ENCODE data around the gene EPHA8. TPM values are rescaled to one million over a fixed set of nuclear protein-coding genes. Genes with fewer than 3 reads are reported as not detected.
A peak's percentile ranks its signal among the peaks of the same experiment; 100 is the strongest.

EPHA8 gene
- total RNA-seq, 2 donors from 2014 or later: not detected

DNA sequence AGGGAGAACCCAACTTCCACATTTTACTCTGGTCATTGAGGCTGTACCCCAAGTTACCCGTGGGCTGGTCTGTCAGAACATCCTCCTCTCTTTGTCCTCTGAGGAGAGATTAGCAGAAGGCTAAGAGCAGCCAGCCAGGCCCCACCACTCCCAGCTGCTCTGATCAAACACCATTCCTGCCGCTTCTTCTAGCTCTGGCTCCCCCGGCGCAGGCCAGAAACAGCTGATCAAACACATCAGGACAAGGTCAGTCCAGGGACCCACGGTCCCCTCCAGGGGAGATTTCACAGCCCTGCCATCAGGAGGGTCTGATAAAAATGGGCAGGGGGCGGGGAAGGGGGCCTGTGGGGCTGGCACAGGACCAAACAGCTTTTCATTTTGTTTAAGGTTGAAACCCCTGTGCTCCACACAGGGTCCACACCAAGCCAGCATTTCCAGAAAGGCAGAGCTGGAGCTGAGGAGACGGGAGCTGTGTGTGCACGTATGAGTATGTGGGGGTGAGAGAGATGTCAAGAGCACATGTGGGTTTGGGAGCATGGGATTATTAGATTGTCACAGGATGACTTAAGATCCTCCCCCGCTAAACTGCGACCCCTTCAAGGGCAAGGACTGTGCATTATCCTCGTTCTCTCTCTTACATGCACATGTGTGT is 29.9 kb upstream of the EPHA8 start:
- DNase-seq (no peak), ATAC-seq (no peak)
- intact Hi-C loops (cut with DNase I, micrococcal nuclease): no loop called here

DNA sequence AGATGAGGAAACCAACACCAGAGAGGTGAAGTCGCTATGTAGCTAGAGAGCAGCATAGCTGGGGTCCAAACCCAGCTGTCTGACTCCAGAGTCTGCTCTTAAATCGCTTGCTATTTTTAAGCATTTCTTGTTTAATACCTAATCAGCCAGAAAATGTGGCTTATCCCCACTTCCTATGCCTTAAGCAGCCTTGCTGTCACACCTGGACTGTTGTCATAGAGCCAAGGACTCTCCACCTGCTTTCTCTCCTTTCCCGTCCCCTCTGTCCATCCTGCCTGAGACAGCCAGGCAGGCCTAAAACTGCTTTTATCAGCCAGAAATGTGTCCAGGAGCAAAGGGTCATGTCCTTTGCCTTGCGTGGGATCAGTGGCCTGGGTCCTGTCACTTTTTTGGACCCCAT is 28.3 kb upstream of the EPHA8 start:
- DNase-seq: no peak
- intact Hi-C loops (cut with DNase I, micrococcal nuclease): no loop called here

DNA sequence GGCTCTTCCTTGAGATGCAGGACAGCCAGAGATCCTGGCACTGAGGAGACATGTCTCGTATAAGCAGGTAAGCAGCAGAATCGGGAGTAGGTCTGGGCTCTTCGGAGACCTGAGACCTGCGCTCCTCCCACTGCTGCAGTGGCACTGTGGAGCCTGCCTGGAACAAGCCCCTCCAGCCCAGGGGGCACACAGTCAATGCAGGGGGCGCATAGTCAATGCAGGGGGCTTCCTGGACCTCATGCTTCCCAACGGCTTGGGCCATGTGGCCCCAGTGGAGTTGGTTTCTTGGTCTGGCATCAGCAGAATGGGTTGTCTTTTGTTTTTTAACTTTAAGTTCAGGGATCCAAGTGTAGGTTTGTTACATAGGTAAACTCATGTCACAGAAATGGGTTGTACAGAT is 27.9 kb upstream of the EPHA8 start:
- intact Hi-C loops (cut with DNase I, micrococcal nuclease): no loop called here
- ATAC-seq: no peak
- DNase-seq: no peak

More for the DNA sequence above, 28.3 kb upstream of the EPHA8 start:
- ATAC-seq: no peak

DNA sequence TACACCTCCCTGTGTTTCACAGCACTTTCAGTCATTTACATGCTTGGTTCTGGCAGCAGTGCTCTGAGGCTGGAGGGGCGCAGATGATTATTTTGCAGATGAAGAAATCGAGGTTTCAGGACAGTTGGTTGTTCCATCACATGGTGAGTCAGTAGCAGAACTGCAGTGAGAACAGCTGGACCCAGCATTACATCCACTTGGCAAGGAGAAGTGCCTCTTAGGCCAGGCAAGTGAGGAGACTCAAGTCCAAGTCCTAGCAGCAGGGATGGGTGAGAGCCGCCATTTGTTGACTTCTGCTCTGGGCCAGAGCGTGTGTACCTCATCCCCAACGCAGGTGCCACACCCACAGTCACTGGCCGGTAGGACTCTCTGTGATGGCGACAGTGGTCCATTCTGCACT is 26.8 kb upstream of the EPHA8 start:
- intact Hi-C loops (cut with DNase I, micrococcal nuclease): no loop called here
- DNase-seq: no peak
- ATAC-seq: no peak

DNA sequence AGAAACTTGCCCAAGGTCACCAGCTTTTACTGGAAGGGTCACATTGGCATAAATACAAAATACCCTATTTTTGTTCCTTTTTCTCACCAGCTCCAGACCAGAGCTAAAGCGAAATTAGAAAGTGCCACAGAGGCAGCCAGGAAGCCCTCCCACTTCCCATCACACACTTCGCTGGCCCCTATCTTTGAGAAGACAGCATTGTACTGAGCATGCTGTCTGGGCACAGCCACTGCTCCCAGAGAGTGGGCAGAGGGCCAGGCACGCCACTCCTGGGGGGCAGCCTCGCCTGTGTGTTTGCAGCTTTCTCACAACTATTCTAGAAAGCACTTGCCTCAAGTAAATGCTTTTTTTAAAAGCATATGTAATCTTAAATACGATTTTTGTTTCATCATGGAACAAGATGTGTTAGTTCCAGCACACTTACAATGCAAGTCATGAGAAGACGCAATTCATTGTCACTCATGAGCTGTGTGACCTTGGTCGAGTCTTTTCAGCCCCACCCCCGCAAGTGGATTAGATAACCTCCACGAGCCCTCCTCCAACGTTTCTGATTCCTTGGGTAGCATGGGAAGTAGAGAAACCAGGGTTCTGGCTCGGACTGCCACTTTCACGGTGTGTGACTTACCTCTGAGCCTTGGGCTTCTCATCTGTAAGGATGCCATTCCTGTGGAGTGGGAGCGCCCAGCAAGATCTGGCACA is 25.7 kb upstream of the EPHA8 start:
- intact Hi-C loops (cut with DNase I, micrococcal nuclease): no loop called here
- DNase-seq (no peak), ATAC-seq (no peak)

DNA sequence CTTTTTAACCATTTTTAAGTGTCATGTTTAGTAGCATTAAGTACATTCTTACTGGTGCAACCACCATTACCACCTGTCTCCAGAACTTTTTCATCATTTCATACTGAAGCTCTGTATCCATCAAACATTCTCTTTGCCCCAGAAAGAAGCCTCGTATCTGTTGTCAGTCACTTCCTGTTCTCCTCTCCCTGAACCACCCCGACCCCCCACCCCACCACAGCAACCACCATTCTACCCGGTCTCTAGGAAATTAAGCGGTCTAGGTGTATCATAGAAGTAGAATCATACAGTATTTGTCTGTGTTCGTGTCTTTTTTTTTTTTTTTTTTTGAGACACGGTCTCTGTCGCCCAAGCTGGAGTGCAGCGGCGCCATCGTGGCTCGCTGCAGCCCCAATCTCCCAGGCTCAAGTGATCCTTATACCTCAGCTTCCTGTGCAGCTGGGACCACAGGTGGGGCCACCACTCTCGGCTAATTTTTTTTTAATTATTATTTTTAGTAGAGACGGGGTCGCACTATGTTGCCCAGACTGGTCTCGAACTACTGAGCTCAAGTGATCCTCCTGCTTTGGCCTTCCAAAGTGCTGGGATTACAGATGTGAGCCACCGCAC is 23.7 kb upstream of the EPHA8 start:
- ATAC-seq: no peak
- no peak for DNase-seq
- intact Hi-C loops (cut with DNase I, micrococcal nuclease): no loop called here

DNA sequence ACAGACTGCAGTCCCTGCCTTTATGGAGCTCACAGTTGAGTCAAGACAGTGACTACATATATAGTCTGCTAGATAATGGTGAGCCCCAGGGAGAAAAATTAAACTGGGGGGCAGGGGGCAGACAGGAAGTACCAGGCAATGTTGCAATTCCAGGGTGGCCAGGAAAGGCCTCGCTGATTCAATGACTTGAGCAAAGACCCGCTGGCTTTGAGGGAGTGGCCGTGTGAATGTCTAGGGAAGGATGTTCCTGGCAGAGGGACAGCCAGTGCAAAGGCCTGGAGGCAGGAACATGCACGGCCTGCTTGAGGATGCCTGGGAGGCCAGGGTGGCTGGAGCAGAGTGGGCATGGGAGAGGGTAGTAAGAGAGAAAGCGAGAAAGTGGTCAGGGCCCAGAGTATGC is 23.0 kb upstream of the EPHA8 start:
- DNase-seq (no peak), ATAC-seq (no peak)
- intact Hi-C loops (cut with DNase I, micrococcal nuclease): no loop called here

DNA sequence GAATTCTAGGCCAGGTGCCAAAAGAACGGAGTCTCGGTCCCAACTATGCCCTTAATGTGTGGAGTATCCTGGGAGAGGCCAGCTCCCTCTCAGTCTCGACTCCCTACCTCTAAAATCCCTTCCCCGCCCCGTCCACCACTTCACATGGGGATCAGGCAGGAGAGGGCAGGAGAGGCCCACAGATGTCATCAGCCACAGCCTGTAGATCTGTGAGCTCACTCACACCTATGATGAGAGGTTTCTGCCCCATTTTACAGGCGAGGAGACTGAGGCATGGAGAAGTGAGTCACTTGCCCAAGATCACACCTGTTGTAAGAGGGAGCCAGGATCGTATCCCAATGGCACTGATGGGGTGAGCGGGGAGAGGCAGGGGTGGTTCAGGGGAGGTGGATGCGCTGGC is 20.4 kb upstream of the EPHA8 start:
- ATAC-seq (peak; percentile 56), DNase-seq (no peak)
- intact Hi-C loops (cut with DNase I, micrococcal nuclease): no loop called here

DNA sequence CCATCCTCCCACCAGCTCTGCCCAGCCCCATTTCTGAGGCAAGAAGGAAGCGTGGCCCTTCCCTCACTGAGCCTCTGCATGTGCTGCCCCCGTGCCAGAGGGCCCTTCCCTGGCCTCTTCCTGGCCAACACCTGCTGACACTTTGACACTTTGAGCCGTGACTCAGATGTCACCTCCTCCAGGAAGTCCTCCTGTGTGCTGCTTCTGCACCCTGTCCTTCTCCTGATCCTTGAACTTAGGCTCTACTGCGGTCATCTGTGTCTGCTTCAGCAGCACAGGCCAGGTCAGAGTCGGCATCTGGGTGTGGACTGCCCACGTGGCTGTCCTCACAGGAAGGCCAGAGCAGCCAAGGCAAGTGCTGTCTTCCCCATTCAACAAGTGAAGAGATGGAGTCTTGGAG is 19.6 kb upstream of the EPHA8 start:
- DNase-seq (no peak), ATAC-seq (peak; percentile 77)
- intact Hi-C loops (cut with DNase I, micrococcal nuclease): no loop called here

DNA sequence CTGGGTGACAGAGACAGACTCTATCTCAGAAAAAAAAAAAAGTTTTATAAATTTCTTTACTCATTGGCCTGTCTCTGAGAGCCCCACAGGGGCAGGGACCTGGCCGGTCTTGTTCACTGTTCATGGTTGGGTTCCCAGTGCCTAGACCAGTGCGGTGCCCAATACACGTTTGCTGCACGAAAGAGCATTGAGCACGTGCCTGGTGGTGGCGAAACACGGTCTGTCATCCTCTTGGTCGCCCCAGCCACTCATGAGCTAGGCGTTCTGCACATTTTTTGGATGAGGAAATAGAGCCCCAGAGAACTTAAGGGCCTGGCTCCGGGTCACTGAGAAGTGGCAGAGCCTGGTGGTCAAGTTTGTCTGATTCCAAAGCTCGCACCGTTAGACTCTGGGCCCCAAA is 18.7 kb upstream of the EPHA8 start:
- ATAC-seq (no peak), DNase-seq (no peak)
- intact Hi-C loops (cut with DNase I, micrococcal nuclease): no loop called here

DNA sequence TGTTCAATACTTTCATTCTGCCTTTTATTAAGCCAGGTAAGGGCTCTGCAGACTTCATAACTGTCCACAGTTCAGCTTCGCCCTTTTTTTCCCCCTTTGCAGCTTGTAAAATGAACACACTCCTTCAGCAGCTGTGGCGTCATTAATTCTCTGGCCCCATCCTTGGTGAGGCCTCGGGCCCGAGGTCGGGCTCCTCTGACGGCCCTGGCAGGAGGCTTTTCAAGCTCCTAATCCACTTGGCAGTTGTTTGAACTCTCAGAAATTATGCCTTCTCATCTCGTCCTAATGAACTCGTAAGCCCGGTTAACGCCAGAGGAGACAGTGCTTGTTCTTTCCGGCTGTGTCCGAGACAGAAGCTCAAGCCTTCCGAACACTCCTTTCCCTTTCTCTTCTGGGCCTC is 18.1 kb upstream of the EPHA8 start:
- no peak for ATAC-seq
- intact Hi-C loops (cut with DNase I, micrococcal nuclease): no loop called here
- DNase-seq: no peak

DNA sequence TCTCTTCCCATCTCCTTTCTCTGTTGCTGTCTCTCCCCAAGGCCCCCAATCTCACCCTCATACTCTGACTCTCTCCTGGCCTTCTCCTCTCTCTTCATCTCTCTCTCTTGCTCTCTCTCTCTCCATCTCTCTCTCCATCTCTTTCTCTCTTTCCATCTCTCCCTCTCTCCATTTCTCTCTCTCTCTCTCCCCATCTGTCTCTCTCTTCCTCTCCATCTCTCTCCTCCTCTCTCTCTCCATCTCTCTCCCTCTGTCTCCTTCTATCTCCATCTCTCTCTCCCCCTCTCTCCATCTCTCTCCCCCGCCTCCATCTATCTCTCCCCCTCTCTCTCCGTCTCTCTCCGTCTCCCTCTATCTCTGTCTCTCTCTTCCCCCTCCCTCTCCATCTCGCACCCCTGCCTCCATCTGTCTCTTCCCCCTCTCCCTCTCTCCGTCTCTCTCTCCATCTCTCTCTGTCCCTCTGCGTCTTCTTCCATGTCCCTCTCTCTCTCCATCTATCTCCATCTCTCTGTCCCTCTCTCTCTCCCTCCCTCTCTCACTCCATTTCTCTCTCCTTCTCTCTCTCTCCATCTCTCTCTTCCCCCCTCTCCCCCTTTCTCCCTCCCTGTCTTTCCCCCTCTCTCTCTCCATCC is 16.0 kb upstream of the EPHA8 start:
- no peak for ATAC-seq

DNA sequence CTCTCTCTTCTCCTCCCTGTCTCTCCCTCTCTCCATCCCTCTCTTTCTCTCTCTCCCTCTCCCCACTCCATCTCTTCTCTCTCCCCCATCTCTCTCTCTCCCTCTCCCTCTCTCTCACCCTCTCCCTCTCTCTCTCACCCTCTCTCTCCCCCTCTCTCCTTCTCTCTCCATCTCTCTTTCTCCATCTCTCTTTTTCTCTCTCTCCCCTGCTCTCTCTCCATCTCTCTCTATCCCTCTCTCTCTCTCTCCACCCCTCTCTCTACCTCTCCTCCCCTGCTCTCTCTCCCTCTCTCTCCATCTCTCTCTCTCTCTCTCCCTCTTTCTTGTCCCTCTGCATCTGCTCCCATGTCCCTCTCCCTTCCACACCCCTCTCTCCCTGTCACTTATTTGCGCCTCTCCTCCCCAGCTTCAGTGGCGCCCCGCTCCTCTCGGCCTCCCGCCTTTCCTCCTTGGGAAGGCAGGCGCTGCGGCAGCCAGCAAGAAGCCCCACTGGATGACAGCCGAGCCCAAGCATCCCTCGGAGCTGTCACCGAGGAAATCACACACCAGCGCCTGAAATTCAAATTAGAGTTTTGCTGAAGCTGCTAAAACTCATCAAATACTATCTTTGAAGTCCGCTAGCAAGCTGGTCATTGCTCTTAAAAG is 15.3 kb upstream of the EPHA8 start:
- intact Hi-C loops (cut with DNase I, micrococcal nuclease): no loop called here
- DNase-seq: no peak
- no peak for ATAC-seq

More for the DNA sequence above, 16.0 kb upstream of the EPHA8 start:
- intact Hi-C loops (cut with DNase I, micrococcal nuclease): no loop called here
- DNase-seq: no peak

DNA sequence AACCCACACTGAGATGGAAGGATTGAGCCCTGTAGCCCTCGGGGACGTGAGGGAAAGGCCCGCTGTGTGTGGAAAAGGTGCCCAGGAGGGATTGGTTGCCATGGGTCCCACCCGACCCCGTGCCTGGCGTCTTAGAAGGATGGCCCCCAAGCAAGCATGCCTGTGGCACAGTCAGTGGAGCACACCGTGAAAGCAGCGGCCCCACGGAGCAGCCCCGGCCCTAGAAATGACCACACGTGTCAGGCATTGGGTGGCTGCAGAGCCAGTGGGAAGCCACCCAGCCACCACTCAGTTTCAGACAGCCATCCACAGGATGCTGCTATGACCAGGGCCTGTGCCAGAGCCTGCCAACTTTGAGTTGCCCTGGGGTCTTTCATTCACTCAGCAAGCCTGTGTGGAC is 13.3 kb upstream of the EPHA8 start:
- no peak for ATAC-seq
- intact Hi-C loops (cut with DNase I, micrococcal nuclease): no loop called here
- DNase-seq: no peak

DNA sequence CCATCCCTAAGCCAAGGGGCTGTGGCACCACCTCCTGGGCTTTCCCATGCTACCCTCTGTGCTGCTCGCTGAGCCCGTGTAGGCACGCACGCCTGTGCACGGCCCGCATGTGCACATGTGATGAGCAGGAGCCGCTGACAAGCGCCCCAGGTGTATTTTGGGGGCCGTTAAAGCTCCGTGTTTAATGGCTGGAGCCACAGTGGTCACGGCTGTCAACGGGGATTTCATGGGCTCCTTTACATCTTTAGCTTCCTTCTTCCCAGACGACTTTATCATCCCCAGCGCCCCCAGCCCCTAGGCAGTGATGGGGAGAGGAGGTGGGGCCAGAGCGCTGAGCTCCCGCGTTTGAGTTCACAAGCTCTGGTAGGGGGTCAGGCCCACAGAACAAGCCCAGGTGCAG is 11.7 kb upstream of the EPHA8 start:
- intact Hi-C loops (cut with DNase I, micrococcal nuclease): no loop called here
- no peak for ATAC-seq
- no peak for DNase-seq

DNA sequence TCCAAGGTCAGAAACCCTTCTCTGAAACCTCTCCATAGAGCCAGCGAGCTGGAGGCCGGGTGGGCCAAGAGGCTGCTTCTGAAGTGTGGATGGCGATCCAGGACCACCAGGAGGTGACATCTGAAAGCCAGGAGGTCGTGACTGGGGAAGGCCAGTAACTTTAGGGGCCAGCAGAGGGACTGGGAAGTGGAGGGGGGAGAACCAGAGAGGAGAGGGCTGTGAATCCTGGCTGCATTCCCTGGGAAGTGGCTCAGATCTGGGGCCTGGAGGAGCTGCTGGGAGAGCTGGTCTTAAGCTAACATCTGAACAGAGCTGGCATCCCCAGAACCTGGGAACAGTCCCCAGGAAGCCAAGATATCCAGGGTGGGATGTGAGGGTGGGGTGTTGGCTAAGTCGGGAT is 11.3 kb upstream of the EPHA8 start:
- ATAC-seq (no peak), DNase-seq (no peak)
- intact Hi-C loops (cut with DNase I, micrococcal nuclease): no loop called here

DNA sequence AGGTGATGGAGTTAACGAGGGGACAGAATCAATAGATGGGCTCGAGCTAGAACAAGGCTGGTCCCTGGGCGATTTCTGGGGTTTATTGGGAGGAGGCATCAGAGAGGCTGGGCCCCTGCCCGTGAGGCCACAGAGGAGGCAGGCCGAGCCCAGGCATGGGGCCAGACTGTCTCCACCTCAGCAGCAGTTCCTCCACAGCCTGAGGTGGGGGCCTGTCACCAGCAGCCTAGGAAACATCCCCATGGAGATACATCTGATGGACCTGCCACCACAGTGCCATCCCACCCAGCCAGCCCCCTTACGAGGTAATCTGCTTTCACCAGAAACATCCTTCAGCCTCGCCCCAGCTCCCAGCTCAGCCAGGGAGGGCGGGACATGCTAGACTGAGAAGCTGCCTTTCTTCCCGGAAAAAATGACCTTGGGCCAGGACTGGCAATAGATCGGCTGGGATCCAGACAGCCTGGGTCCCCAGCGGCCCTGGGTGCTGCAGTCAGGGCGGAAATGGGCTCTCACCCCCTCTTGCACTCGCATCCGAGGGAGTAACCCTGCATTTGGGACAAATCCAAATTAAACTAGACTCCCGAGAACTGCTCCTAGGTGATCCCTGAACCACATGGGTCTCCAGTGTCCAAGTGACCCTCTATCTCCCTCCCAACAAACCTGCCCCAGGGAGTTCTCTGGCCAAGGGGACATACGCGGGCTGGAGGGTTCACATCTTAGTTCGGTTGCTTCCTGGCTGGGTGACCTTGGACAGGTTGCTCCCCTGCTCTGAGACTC is 10.0 kb upstream of the EPHA8 start:
- ATAC-seq (peak; percentile 44), DNase-seq (peak in 1 of 2 donors; percentile 37)
- intact Hi-C loops (cut with DNase I, micrococcal nuclease): no loop called here

DNA sequence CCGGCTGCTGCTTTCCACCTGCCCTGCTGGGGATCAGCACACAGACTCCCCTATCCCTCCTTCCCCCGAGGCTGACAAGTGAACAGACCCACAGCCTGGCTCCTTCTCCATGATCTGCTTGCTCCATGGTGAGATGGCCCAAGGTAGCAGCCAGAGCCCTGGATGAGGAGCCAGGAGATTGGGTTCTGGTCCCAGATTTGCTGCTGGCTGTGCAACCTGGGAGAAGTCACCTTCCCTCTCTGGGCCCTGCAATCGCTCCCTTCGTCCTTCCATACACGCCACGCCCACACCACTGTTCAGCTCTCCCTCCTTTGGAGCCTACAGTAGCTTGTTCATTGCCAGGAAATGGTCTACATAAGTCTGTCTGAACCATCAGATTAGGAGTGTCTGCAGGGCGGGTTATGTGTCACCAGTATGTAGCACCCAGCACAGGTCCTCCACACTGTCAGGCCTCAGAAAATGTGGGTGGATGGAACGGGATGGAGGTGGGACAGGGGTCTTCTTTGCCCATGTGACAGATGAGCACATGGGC is 9.2 kb upstream of the EPHA8 start:
- intact Hi-C loops (cut with DNase I, micrococcal nuclease): no loop called here
- DNase-seq (peak in 1 of 2 donors; percentile 46), ATAC-seq (peak; percentile 57)

DNA sequence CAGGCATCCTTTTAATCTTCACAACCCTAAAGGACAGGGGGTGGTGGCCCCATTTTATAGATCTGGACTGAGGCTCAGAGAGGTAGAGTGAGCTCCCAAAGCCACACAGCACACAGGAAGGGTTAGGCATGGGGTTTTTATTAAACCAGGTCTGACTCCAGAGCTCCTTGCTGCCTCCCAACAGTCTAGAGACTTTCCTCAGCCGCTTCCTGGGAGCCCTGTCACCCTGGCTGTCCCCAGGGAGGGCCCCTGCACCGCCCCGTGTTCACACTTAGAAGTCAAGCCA is 8.0 kb upstream of the EPHA8 start:
- peak; percentile 23 for ATAC-seq
- peak in 1 of 2 donors; percentile 21 for DNase-seq
- intact Hi-C loops (cut with DNase I, micrococcal nuclease): no loop called here
